ENCODE measurements around the gene CPNE7.

- TF ChIP-seq, protein P1, sequence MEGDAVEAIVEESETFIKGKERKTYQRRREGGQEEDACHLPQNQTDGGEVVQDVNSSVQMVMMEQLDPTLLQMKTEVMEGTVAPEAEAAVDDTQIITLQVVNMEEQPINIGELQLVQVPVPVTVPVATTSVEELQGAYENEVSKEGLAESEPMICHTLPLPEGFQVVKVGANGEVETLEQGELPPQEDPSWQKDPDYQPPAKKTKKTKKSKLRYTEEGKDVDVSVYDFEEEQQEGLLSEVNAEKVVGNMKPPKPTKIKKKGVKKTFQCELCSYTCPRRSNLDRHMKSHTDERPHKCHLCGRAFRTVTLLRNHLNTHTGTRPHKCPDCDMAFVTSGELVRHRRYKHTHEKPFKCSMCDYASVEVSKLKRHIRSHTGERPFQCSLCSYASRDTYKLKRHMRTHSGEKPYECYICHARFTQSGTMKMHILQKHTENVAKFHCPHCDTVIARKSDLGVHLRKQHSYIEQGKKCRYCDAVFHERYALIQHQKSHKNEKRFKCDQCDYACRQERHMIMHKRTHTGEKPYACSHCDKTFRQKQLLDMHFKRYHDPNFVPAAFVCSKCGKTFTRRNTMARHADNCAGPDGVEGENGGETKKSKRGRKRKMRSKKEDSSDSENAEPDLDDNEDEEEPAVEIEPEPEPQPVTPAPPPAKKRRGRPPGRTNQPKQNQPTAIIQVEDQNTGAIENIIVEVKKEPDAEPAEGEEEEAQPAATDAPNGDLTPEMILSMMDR (IDR thresholded peaks at IDR 0.05; ENCODE audit: poor library complexity): no peak
- TF ChIP-seq EZH2phosphoT487 (IDR thresholded peaks at IDR 0.05; ENCODE audit: low read depth, severe bottlenecking, unreplicated experiment) (no peak), EZH2 (IDR thresholded peaks at IDR 0.05; ENCODE audit: borderline replicate concordance) (no peak)
These were observed 10.7 kb downstream of the CPNE7 start for GRCh38 chr16:89586218-89586617.
